Measurements from ENCODE around the gene EPDR1.
A peak's percentile ranks its signal among the peaks of the same experiment; 100 is the strongest.

Gene EPDR1

GRCh38 chr7:37901890-37902524 is 18.4 kb upstream of the EPDR1 start:
- DNase-seq (ENCODE audit: low read depth, low spot score): peak; percentile 74
- TF ChIP-seq, protein P1, sequence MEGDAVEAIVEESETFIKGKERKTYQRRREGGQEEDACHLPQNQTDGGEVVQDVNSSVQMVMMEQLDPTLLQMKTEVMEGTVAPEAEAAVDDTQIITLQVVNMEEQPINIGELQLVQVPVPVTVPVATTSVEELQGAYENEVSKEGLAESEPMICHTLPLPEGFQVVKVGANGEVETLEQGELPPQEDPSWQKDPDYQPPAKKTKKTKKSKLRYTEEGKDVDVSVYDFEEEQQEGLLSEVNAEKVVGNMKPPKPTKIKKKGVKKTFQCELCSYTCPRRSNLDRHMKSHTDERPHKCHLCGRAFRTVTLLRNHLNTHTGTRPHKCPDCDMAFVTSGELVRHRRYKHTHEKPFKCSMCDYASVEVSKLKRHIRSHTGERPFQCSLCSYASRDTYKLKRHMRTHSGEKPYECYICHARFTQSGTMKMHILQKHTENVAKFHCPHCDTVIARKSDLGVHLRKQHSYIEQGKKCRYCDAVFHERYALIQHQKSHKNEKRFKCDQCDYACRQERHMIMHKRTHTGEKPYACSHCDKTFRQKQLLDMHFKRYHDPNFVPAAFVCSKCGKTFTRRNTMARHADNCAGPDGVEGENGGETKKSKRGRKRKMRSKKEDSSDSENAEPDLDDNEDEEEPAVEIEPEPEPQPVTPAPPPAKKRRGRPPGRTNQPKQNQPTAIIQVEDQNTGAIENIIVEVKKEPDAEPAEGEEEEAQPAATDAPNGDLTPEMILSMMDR (IDR thresholded peaks at IDR 0.05; ENCODE audit: low read depth, low read length): no peak
- in situ Hi-C loops (cut with HindIII; ENCODE audit: low sequenced_read_pairs): loop anchor here (25.0 kb wide), 1 partner anchor 310 kb away; no protein-coding TSS in a partner anchor
- H3K4me3 ChIP-seq (ENCODE audit: low read depth, low read length): no peak overlapping the region

DNA sequence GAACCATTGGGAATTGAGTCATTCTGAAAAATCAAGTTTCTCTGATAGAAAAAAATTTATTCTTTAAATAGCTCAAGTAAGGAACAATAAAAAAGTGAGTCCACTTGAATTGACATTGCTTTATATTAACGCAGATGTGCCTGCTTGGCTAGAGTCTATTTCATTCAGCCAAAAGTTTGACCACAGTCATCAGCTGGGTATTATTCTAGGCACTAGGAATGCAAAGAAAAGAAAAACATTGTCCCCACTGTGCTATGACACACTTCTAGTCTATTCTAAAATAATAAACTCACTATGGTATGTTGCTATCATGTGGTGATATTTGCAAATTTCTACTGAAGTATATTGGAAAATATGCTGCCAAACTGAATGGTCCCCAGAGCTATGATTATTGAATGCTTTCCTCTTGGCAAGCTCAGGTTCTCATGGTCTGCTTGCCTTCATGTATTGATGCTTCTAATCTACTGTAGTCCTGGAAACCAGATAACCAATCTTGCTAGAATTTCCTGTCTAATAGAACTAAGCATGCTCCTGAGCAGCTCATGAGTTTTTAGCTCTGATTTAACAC is 12.1 kb upstream of the EPDR1 start:
- TF ChIP-seq, protein P1 (IDR thresholded peaks at IDR 0.05; ENCODE audit: low read depth, low read length): no peak
- peak; percentile 99 for DNase-seq (ENCODE audit: low read depth, low spot score)
- in situ Hi-C loops (cut with HindIII; ENCODE audit: low sequenced_read_pairs): loop anchor here (25.0 kb wide), 1 partner anchor 304 kb away; no protein-coding TSS in a partner anchor
- H3K4me3 ChIP-seq (ENCODE audit: low read depth, low read length): no peak overlapping the region

- in situ Hi-C loops (cut with HindIII; ENCODE audit: low sequenced_read_pairs): loop anchor here (25.0 kb wide), 1 partner anchor 300 kb away; no protein-coding TSS in a partner anchor
- no peak overlapping the region for H3K4me3 ChIP-seq (ENCODE audit: low read depth, low read length)
- TF ChIP-seq, protein P1 (IDR thresholded peaks at IDR 0.05; ENCODE audit: low read depth, low read length): no peak
Observed at GRCh38 chr7:37912756-37913155, 7.7 kb upstream of the EPDR1 start.

GRCh38 chr7:37915438-37915837 is 5.0 kb upstream of the EPDR1 start:
- TF ChIP-seq, protein P1 (IDR thresholded peaks at IDR 0.05; ENCODE audit: low read depth, low read length): no peak
- peak overlapping the region; percentile 60 for H3K4me3 ChIP-seq (ENCODE audit: low read depth, low read length)

More at GRCh38 chr7:37912756-37913155, 7.7 kb upstream of the EPDR1 start:
- peak; percentile 89 for DNase-seq (ENCODE audit: low read depth, low spot score)

DNA sequence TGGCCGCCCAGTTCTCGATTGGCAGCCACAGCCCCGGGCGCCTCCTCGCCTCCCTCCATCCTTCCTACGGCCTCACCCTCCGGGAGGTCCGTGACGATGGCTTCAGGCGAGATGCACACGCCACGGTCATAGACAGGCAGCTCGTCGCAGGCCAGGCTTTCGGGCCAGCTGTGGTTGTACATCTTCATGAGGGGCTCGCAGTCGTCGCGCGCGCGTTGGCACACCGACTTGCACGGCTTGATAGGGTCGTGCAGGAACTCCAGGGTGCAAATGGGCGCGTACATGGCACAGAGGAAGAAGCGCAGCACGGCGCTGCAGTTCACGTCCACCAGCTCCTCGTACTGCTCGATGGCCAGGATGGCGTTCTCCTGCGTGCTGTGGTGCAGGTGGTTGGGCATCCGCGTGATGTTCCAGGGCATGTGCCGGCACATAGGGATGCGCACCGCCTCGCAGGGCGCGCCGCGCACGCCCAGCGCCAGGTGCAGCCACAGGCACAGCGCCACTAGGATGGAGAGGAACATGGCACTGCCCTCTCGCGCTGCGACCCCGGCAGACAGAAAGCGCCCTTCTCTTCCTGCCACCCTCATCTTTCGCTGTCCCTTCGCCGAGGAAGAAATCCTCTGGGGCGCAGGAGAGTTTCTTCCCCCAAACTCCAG is 4.3 kb upstream of the EPDR1 start:
- DNase-seq (ENCODE audit: low read depth, low spot score): no peak
- peak overlapping the region; percentile 60 for H3K4me3 ChIP-seq (ENCODE audit: low read depth, low read length)
- TF ChIP-seq, protein P1 (IDR thresholded peaks at IDR 0.05; ENCODE audit: low read depth, low read length): no peak
- in situ Hi-C loops (cut with HindIII; ENCODE audit: low sequenced_read_pairs): loop anchor here (25.0 kb wide), 1 partner anchor 296 kb away; no protein-coding TSS in a partner anchor

More at GRCh38 chr7:37915438-37915837, 5.0 kb upstream of the EPDR1 start:
- peak; percentile 42 for DNase-seq (ENCODE audit: low read depth, low spot score)
- in situ Hi-C loops (cut with HindIII; ENCODE audit: low sequenced_read_pairs): loop anchor here (25.0 kb wide), 1 partner anchor 297 kb away; no protein-coding TSS in a partner anchor
